Astrocyte (in vitro differentiated cells and primary cell): ENCODE measurements around the gene MAPKAP1. TPM values are rescaled to one million over a fixed set of nuclear protein-coding genes. Genes with fewer than 3 reads are reported as not detected.
"Not testable (repeated sequence)": the region's sequence is repeated elsewhere in the genome, so short reads cannot be mapped to it uniquely, and the experiment has no call there.

Experiments used
- DNase-seq: peaks from one replicate; pipeline ENCODE4 v3.0.0-alpha.2; 2010; ENCODE audit warnings: low read depth
- FAIRE-seq: peaks from 2 replicates; lab custom pipeline; 2011; peaks lifted over from hg19 to GRCh38; lab: Jason Lieb, UNC
- H2AFZ ChIP-seq: 2 replicates; pipeline ENCODE4 v1.6.0; 2012; ENCODE audit warnings: low read depth, low read length, inconsistent platforms
- H3K27ac ChIP-seq: 2 replicates; pipeline ENCODE4 v1.5.1; 2011; ENCODE audit warnings: low read depth, low read length, inconsistent platforms
- H3K27me3 ChIP-seq: 2 replicates; pipeline ENCODE4 v1.6.0; 2011; ENCODE audit warnings: low read length, inconsistent platforms; ENCODE audit not compliant: insufficient read depth
- H3K36me3 ChIP-seq: 2 replicates; pipeline ENCODE4 v1.5.1; 2011; ENCODE audit warnings: low read length, inconsistent platforms; ENCODE audit not compliant: insufficient read depth
- H3K4me1 ChIP-seq: 2 replicates; pipeline ENCODE4 v1.5.1; 2011; ENCODE audit warnings: low read length, inconsistent platforms; ENCODE audit not compliant: insufficient read depth
- H3K4me2 ChIP-seq: 2 replicates; pipeline ENCODE4 v1.6.0; 2012; ENCODE audit warnings: low read length, inconsistent platforms
- H3K4me3 ChIP-seq: 2 replicates; pipeline ENCODE4 v1.5.1; 2011; ENCODE audit warnings: low read depth, mild to moderate bottlenecking, low read length, inconsistent platforms; ENCODE audit not compliant: insufficient read depth
- H3K79me2 ChIP-seq: 2 replicates; pipeline ENCODE4 v1.6.0; 2012; ENCODE audit warnings: mild to moderate bottlenecking, low read length, inconsistent platforms; ENCODE audit not compliant: insufficient read depth
- H3K9ac ChIP-seq: 2 replicates; pipeline ENCODE4 v1.6.0; 2012; ENCODE audit warnings: mild to moderate bottlenecking, low read length, inconsistent platforms
- H3K9me3 ChIP-seq: 2 replicates; pipeline ENCODE4 v1.5.1; 2012; ENCODE audit warnings: low read depth, mild to moderate bottlenecking, low read length, inconsistent platforms; ENCODE audit not compliant: insufficient read depth
- H4K20me1 ChIP-seq: 2 replicates; pipeline ENCODE4 v1.6.0; 2012; ENCODE audit warnings: low read length, inconsistent platforms; ENCODE audit not compliant: insufficient read depth
- H3K27ac Mint-ChIP-seq: one replicate; pipeline ENCODE4 v1.8.0; 2021; ENCODE audit warnings: mild to moderate bottlenecking, mixed read lengths; ENCODE audit not compliant: unreplicated experiment
- H3K27me3 Mint-ChIP-seq: one replicate; pipeline ENCODE4 v1.8.0; 2021; ENCODE audit warnings: low read depth, mixed read lengths; ENCODE audit not compliant: unreplicated experiment
- H3K36me3 Mint-ChIP-seq: one replicate; pipeline ENCODE4 v1.8.0; 2021; ENCODE audit warnings: low read depth, mixed read lengths; ENCODE audit not compliant: unreplicated experiment
- H3K4me1 Mint-ChIP-seq: one replicate; pipeline ENCODE4 v1.8.0; 2021; ENCODE audit warnings: low read depth, mixed read lengths; ENCODE audit not compliant: unreplicated experiment
- H3K4me3 Mint-ChIP-seq: one replicate; pipeline ENCODE4 v1.8.0; 2021; ENCODE audit warnings: mild to moderate bottlenecking, moderate library complexity, mixed read lengths; ENCODE audit not compliant: unreplicated experiment
- H3K9me3 Mint-ChIP-seq: one replicate; pipeline ENCODE4 v1.8.0; 2021; ENCODE audit warnings: mild to moderate bottlenecking, mixed read lengths; ENCODE audit not compliant: unreplicated experiment
- EZH2 ChIP-seq: IDR thresholded peaks from 2 replicates; pipeline ENCODE4 v1.6.1; 2012; ENCODE audit warnings: mild to moderate bottlenecking, low read length, inconsistent platforms; ENCODE audit not compliant: insufficient read depth
- total RNA-seq: library from RNA; stranded (reverse); gene quantifications from 2 replicates; pipeline ENCODE4 v1.2.1, GENCODE V29; 2021
- TF ChIP-seq, protein P1 (sequence below): IDR thresholded peaks from 2 replicates; pipeline ENCODE4 v1.5.1; 2011; ENCODE audit warnings: low read depth, mild to moderate bottlenecking, inconsistent platforms, low read length, moderate library complexity; ENCODE audit not compliant: insufficient read depth

Gene MAPKAP1
- total RNA-seq, 1 donor from 2014 or later: 109 TPM

GRCh38 chr9:125696106-125696647 lies 10.8 kb downstream of the MAPKAP1 start:
- FAIRE-seq (no peak), DNase-seq (no peak)
- H3K9ac ChIP-seq: no peak overlapping the region
- no peaks in the 10 kb centered on the region for H3K27me3 ChIP-seq
- H3K9me3 ChIP-seq: no peaks in the 10 kb centered on the region
- TF ChIP-seq, protein P1, sequence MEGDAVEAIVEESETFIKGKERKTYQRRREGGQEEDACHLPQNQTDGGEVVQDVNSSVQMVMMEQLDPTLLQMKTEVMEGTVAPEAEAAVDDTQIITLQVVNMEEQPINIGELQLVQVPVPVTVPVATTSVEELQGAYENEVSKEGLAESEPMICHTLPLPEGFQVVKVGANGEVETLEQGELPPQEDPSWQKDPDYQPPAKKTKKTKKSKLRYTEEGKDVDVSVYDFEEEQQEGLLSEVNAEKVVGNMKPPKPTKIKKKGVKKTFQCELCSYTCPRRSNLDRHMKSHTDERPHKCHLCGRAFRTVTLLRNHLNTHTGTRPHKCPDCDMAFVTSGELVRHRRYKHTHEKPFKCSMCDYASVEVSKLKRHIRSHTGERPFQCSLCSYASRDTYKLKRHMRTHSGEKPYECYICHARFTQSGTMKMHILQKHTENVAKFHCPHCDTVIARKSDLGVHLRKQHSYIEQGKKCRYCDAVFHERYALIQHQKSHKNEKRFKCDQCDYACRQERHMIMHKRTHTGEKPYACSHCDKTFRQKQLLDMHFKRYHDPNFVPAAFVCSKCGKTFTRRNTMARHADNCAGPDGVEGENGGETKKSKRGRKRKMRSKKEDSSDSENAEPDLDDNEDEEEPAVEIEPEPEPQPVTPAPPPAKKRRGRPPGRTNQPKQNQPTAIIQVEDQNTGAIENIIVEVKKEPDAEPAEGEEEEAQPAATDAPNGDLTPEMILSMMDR: no peak
- TF ChIP-seq EZH2: no peak
- no peak overlapping the region for H2AFZ ChIP-seq
- no peak overlapping the region for H3K27ac ChIP-seq
- peaks cover 93% of the 10 kb centered on the region for H3K79me2 ChIP-seq
- no peak overlapping the region for H3K4me2 ChIP-seq
- Mint-ChIP-seq H3K4me3 (no peak overlapping the region), H3K36me3 (no peaks in the 10 kb centered on the region), H3K27me3 (no peaks in the 10 kb centered on the region), H3K27ac (no peak overlapping the region), H3K9me3 (no peaks in the 10 kb centered on the region), H3K4me1 (peaks cover 27% of the 10 kb centered on the region)
- peaks cover 9% of the 10 kb centered on the region for H3K4me1 ChIP-seq
- no peaks in the 10 kb centered on the region for H3K36me3 ChIP-seq
- H3K4me3 ChIP-seq: no peak overlapping the region
- peaks cover 56% of the 10 kb centered on the region for H4K20me1 ChIP-seq

GRCh38 chr9:125695548-125695947 lies 11.5 kb downstream of the MAPKAP1 start:
- H3K9me3 ChIP-seq, FAIRE-seq, H3K4me1 ChIP-seq, H3K36me3 ChIP-seq, H3K4me2 ChIP-seq, H3K4me3 ChIP-seq, H3K27me3 ChIP-seq, DNase-seq, H3K9ac ChIP-seq, H3K27me3 Mint-ChIP-seq, H3K27ac ChIP-seq, H3K36me3 Mint-ChIP-seq, H2AFZ ChIP-seq, H3K9me3 Mint-ChIP-seq, H3K4me3 Mint-ChIP-seq: not testable (repeated sequence)
- peaks cover 90% of the 10 kb centered on the region for H3K79me2 ChIP-seq
- peaks cover 26% of the 10 kb centered on the region for H3K4me1 Mint-ChIP-seq
- H4K20me1 ChIP-seq: peaks cover 52% of the 10 kb centered on the region
- peak overlapping the region; percentile 38 for H3K27ac Mint-ChIP-seq

- H3K9ac ChIP-seq: no peak overlapping the region
- no peak overlapping the region for H2AFZ ChIP-seq
- FAIRE-seq (no peak), DNase-seq (peak; percentile 56)
- H3K4me1 ChIP-seq: peaks cover 3% of the 10 kb centered on the region
- no peaks in the 10 kb centered on the region for H3K27me3 Mint-ChIP-seq
- H3K4me3 ChIP-seq: no peak overlapping the region
- H3K4me3 Mint-ChIP-seq: no peak overlapping the region
- no peaks in the 10 kb centered on the region for H3K27me3 ChIP-seq
- H3K36me3 Mint-ChIP-seq: peaks cover 4% of the 10 kb centered on the region
- H3K36me3 ChIP-seq: no peaks in the 10 kb centered on the region
- H3K79me2 ChIP-seq: peaks cover 89% of the 10 kb centered on the region
- no peaks in the 10 kb centered on the region for H3K9me3 ChIP-seq
- H4K20me1 ChIP-seq: peaks cover 54% of the 10 kb centered on the region
- no peak overlapping the region for H3K27ac ChIP-seq
- H3K4me2 ChIP-seq: peak overlapping the region; percentile 12
- H3K4me1 Mint-ChIP-seq: peaks cover 29% of the 10 kb centered on the region
- H3K9me3 Mint-ChIP-seq: no peaks in the 10 kb centered on the region
- TF ChIP-seq, protein P1: no peak
- no peak for TF ChIP-seq EZH2
- H3K27ac Mint-ChIP-seq: peak overlapping the region; percentile 89
These were observed 12.5 kb downstream of the MAPKAP1 start for GRCh38 chr9:125694478-125694877.

DNA sequence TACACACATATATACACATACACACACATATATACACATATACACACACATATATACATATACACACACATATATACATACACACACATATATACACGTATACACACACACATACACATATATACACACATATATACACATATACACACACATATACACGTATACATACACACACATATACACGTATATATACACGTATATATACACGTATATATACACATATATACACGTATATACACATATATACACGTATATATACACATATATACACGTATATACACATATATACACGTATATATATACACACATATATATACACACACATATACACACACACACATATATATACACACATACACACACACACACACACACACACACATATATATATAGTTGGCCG lies 13.5 kb downstream of the MAPKAP1 start:
- not testable (repeated sequence) for H3K4me1 ChIP-seq, H3K27me3 ChIP-seq, H3K9ac ChIP-seq, H3K36me3 ChIP-seq, H3K9me3 ChIP-seq, H3K4me3 ChIP-seq, H3K27ac Mint-ChIP-seq, FAIRE-seq, H3K27me3 Mint-ChIP-seq, H2AFZ ChIP-seq, H3K9me3 Mint-ChIP-seq, DNase-seq, H3K4me3 Mint-ChIP-seq, H3K4me2 ChIP-seq, H3K36me3 Mint-ChIP-seq, H3K27ac ChIP-seq
- H3K4me1 Mint-ChIP-seq: peaks cover 29% of the 10 kb centered on the region
- peaks cover 45% of the 10 kb centered on the region for H4K20me1 ChIP-seq
- peaks cover 85% of the 10 kb centered on the region for H3K79me2 ChIP-seq
